CD4-positive, alpha-beta T cell treated with Interleukin-4 for 1 hour (primary cell): Measurements from ENCODE around the gene EIF4E1B.

Experiments used
- DNase-seq, 2 donors: peaks; one replicate each; pipeline ENCODE4 v3.0.0-alpha.2; 2020 to 2022

The EIF4E1B gene

GRCh38 chr5:176665517-176665916 lies 35.0 kb downstream of the EIF4E1B start:
- no peak for DNase-seq

GRCh38 chr5:176667637-176668036 lies 37.2 kb downstream of the EIF4E1B start:
- no peak for DNase-seq

DNA sequence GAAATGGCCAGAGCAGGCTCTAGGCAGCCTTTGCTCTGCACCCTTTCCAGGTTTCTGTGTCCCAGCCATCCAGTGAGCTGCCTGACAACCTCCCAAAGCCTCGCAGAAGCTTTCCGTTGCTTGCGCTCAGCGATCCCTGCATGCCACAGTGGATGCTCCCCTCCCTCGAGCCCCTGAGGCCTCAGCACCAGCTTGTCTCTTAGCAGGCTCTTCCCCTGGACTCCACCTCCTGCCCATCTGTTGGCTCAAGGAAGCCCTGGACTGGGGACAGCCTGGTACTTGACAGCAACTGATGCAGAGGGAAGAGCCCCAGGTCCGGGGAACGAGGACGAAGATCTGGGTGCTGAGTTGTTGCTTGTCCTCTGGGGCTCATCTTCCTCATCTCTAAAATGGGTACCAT lies 40.0 kb downstream of the EIF4E1B start:
- DNase-seq: no peak

DNA sequence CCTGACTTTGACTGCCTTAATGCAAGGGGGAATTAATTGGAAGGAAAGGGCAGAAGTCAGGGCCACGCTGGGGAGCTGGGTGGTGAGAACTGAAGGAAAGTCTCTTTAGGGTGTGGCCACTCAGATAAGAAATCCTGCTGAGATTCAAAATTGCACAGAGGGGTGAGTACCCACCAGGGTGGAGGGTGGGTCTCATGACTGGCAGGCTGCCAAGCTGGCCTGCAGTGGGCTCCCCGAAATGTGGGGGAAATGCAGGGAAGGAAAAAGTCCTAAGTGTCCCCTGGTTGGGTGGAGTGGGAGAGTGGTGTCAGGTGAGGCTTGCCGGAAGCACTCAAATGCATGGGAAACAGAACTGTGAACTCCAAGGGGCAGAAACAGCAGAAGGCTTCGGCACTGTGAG lies 40.9 kb downstream of the EIF4E1B start:
- no peak for DNase-seq

GRCh38 chr5:176671890-176672747 lies 41.6 kb downstream of the EIF4E1B start:
- no peak for DNase-seq

GRCh38 chr5:176673651-176674583 lies 43.4 kb downstream of the EIF4E1B start:
- no peak for DNase-seq

GRCh38 chr5:176674799-176675198 lies 44.3 kb downstream of the EIF4E1B start:
- DNase-seq: no peak

DNA sequence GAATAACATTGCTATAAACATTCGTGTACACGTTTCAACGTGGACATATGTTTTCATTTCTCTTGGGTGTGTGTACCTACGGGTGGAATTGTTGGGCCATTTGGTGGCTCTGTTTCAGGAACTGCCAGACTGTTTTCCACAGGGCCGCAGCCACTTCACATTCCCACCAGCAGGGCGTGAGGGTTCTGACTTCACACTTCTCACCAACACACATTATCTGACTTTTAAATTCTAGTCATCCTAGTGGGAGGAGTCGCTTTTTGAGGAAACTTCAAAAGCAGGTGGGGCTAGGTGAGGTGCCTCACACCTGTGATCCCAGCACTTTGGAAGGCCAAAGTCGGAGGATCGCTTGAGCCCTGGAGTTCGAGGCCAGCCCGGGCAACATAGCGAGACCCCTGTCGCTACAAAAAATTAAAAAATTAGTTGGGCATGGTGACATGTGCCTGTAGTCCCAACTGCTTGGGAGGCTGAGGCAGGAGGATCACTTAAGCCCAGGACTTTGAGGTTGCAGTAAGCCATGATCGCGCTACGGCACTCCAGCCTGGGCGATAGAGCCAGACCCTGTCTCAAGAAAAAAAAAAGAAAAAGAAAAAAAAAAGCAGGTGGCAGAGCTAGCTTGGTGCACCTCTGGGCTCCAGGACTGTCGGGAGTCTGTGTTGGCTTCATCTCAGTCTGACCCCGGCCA lies 45.3 kb downstream of the EIF4E1B start:
- DNase-seq: no peak

GRCh38 chr5:176676361-176676824 lies 45.9 kb downstream of the EIF4E1B start:
- DNase-seq: no peak

DNA sequence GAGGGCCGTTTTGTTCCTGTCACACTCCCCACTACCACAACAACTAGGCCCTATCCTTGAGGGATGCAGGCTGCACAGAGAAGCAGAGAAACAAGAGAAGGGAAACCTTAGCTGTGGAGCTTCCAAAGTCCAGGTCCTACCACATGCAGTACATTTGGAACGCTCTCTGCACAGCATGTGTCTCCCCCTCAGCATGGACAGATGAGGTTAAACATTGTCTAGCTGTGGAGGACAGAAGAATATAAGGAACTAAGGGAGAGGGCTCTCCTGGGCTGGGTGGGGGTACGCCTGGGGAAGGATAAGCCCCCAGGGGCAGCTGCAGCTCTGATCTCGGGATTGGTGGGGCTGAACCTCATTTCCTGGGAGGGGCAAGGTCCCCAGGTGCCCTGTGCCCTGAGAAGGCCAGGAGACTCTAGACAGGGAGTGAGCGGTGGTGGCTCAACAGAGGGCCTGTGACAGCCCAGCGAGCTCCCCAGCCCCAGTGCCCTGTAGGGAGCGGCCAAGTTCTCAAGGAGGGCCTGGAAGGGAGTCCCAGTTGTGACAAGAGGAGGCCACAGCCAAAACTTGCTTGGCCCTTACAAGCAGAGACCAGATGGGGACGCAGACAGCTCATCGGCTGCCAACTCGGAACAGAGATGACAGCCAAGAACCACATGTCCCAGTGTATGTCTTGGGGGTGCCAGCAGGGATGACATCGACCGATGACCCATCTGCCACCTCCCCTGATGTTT lies 46.9 kb downstream of the EIF4E1B start:
- DNase-seq: no peak

DNA sequence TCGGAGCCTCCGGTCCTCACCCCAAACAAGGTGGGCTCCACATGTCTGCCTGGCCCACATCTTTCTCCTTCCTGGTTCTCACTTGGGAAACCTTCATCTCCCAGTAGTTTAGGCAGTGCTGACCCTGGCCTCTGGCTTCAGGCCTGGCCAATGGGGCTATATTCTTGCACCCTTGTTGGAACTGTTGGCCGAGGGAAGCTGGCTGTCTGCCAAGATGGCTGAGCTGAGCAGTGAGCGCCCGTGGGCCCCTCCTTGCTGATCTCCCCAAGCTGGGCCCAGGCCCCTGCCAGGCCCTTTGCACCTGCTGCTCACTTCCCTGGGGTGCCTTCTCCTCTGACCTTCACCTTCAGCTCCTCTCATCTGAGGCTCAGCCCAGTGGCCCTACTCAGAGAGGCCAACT lies 48.1 kb downstream of the EIF4E1B start:
- no peak for DNase-seq

- no peak for DNase-seq
Measured at GRCh38 chr5:176679365-176680225, 49.1 kb downstream of the EIF4E1B start.

GRCh38 chr5:176680226-176680563 lies 49.7 kb downstream of the EIF4E1B start:
- DNase-seq: no peak

GRCh38 chr5:176682016-176682531 lies 51.6 kb downstream of the EIF4E1B start:
- no peak for DNase-seq

- no peak for DNase-seq
Measured at GRCh38 chr5:176685010-176685409, 54.5 kb downstream of the EIF4E1B start.

DNA sequence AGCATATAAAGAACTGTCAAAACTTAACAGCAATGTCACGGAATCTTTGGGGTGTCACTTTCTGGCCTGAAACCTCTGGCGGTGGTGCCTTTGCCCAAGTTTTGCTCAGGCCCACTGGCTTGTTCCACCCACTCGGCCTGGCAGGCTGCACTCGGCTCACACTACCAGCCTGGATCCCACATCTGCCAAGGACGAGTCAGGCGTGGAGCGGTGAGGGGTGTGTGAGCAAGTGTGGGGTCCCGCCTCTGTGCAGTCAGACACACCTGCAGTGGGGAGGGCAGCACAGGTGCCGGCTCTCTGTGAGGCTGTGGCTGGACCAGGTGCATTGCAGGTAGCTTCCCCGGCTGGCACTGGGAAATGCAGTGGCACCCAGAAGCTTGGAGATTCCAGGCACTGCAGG lies 56.8 kb downstream of the EIF4E1B start:
- no peak for DNase-seq

GRCh38 chr5:176687881-176688280 lies 57.4 kb downstream of the EIF4E1B start:
- no peak for DNase-seq

DNA sequence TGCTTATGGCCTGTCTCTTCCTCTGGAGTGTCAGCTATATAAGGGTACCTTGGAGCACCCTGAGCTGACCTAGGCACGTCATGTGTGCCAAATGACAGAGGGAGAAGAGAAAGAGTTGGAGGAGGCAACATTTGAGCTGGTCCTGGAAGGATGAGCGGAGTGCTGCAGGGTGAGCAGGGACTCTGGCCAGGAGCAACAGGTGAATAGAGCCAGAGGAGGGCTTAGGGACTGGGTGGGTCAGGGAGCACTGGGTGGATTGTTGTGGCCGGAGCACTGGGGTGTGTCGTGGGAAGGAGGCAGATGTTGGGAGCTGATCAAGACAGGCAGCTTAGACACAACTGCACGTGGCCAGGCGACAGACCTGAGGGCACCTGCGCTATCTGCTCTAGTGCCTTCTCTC lies 60.4 kb downstream of the EIF4E1B start:
- no peak for DNase-seq

DNA sequence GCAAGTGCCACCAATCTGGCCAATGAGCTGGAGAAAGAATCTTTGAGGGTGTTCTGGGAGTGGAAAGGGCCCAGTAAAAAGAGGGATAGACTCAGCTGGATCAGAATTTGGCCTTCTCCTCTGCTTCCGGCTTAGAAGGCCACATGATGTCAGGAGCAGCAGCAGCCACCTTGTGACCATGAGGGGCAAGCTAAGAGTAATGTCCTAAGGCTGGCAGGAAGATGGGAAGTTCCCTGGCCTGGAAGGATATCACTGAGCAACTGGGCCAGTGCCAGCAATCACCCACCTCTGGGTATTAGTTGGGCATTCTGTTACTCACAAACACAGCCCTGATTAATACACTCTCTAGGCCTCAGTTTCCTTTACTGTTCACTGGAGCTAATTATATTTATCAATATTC lies 61.0 kb downstream of the EIF4E1B start:
- DNase-seq: no peak

DNA sequence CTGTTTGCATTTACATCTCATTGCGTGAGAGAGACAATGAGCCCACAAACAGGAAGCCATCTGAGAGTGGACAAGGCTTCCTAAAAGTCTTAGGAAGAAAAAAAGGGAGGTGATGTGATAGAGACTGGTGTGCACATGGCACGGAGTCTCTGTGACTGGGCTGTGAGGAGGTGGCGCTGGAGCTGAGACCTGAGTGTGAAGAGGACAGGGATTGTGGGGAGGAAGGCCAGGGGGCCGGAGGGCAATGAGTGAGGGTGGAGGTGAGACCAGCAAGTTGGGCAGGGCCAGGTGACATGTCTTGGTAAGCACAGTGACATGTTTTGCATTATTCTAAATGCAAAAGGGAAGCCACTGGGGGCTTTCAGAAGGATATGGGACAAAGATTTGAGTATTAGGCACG lies 61.9 kb downstream of the EIF4E1B start:
- no peak for DNase-seq

DNA sequence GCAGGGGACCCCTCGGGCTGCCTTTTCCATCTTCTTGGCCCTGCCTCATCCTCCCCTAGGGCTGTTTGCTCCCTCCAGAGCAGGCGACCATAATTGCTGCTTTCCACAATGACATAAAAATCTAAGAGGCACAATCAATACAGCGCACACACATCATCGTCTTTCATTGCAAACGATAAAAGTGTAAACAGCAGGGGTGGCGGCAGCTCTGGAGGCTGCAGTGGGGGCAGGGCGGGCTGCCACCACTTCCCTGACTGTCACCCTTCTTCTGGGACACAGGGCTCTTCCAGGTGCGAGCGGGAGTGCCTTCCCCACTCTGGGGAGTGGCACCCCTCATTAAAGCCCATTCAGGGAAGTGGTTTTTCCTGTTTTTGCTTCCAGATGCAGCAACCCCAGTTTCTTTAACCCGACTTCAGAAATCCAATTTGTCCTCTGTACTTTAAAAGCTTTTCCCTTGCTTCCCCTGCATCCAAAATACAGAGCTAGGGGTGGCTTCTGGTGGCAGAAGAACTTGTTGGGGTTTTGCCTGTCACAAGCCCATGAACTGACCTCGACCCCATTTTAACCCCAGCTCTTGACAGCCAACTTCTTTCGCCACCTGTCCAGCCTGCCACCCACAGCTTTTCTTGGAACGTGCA lies 62.5 kb downstream of the EIF4E1B start:
- DNase-seq: no peak
